ENCODE results near the gene MYL2.

MYL2 gene

GRCh38 chr12:110888256-110888991 lies 32.0 kb downstream of the MYL2 start:
- no peak for DNase-seq

- no peak for DNase-seq
These were observed 35.1 kb downstream of the MYL2 start for GRCh38 chr12:110885152-110885840.

GRCh38 chr12:110883251-110883650 lies 37.1 kb downstream of the MYL2 start:
- DNase-seq, result no peak

- no peak for DNase-seq
These were observed 39.7 kb downstream of the MYL2 start for GRCh38 chr12:110880651-110881050.

GRCh38 chr12:110874781-110875180 lies 45.6 kb downstream of the MYL2 start:
- no peak for DNase-seq

- DNase-seq, result no peak
These were observed 46.0 kb downstream of the MYL2 start for GRCh38 chr12:110874351-110874750.

- no peak for DNase-seq
These were observed 48.3 kb downstream of the MYL2 start for GRCh38 chr12:110872100-110872499.

- no peak for DNase-seq
These were observed 50.6 kb downstream of the MYL2 start for GRCh38 chr12:110869803-110870202.

GRCh38 chr12:110869026-110869425 lies 51.4 kb downstream of the MYL2 start:
- DNase-seq, result no peak

GRCh38 chr12:110865521-110865920 lies 54.9 kb downstream of the MYL2 start:
- DNase-seq, result no peak

GRCh38 chr12:110863161-110863560 lies 57.2 kb downstream of the MYL2 start:
- DNase-seq, result no peak

GRCh38 chr12:110862329-110862728 lies 58.0 kb downstream of the MYL2 start:
- DNase-seq, result no peak

GRCh38 chr12:110861729-110862128 lies 58.6 kb downstream of the MYL2 start:
- no peak for DNase-seq

All from activated effector memory CD4-positive, alpha-beta T cell treated with Interleukin-2 at 50 U/mL for 16 hours (primary cell).